ENCODE measurements around the gene JPH4.

JPH4 gene

GRCh38 chr14:23580152-23580926, 1.7 kb upstream of the JPH4 start:
- TF ChIP-seq ESRRG (CRISPR knock-in tag; IDR thresholded peaks at IDR 0.05) (no peak), CREB5 (CRISPR knock-in tag; IDR thresholded peaks at IDR 0.05; ENCODE audit: low read depth) (no peak), CSRNP3 (CRISPR knock-in tag; IDR thresholded peaks at IDR 0.05) (no peak), ZC3H10 (CRISPR knock-in tag; IDR thresholded peaks at IDR 0.05) (no peak), BACH2 (CRISPR knock-in tag; IDR thresholded peaks at IDR 0.05; ENCODE audit: borderline replicate concordance) (no peak), PATZ1 (CRISPR knock-in tag; IDR thresholded peaks at IDR 0.05; ENCODE audit: borderline replicate concordance) (no peak)
- ATAC-seq, result no peak

GRCh38 chr14:23579739-23580138, 1.1 kb upstream of the JPH4 start:
- TF ChIP-seq TCF4 (CRISPR knock-in tag; IDR thresholded peaks at IDR 0.05; ENCODE audit: borderline replicate concordance), result no peak
- no peak for TF ChIP-seq PPARA (CRISPR knock-in tag; IDR thresholded peaks at IDR 0.05; ENCODE audit: borderline replicate concordance)
- TF ChIP-seq PATZ1 (CRISPR knock-in tag; IDR thresholded peaks at IDR 0.05; ENCODE audit: borderline replicate concordance), result no peak
- no peak for TF ChIP-seq BACH2 (CRISPR knock-in tag; IDR thresholded peaks at IDR 0.05; ENCODE audit: borderline replicate concordance)
- no peak for TF ChIP-seq TOX (CRISPR knock-in tag; IDR thresholded peaks at IDR 0.05; ENCODE audit: borderline replicate concordance)
- no peak for TF ChIP-seq CSDC2 (CRISPR knock-in tag; IDR thresholded peaks at IDR 0.05)
- no peak for TF ChIP-seq CREB5 (CRISPR knock-in tag; IDR thresholded peaks at IDR 0.05; ENCODE audit: low read depth)
- no peak for TF ChIP-seq ZNF565 (CRISPR knock-in tag; conservative IDR thresholded peaks at IDR 0.05; ENCODE audit: low read depth)
- no peak for TF ChIP-seq ZFP3 (CRISPR knock-in tag; IDR thresholded peaks at IDR 0.05)
- no peak for TF ChIP-seq POU6F1 (CRISPR knock-in tag; IDR thresholded peaks at IDR 0.05; ENCODE audit: borderline replicate concordance, low read depth)
- no peak for TF ChIP-seq ESRRG (CRISPR knock-in tag; IDR thresholded peaks at IDR 0.05)
- TF ChIP-seq RARB (CRISPR knock-in tag; IDR thresholded peaks at IDR 0.05), result no peak
- no peak for TF ChIP-seq GLIS3 (CRISPR knock-in tag; IDR thresholded peaks at IDR 0.05)
- TF ChIP-seq ISL1 (CRISPR knock-in tag; IDR thresholded peaks at IDR 0.05), result no peak
- TF ChIP-seq ZFP30 (CRISPR knock-in tag; IDR thresholded peaks at IDR 0.05), result no peak
- ATAC-seq, result no peak

GRCh38 chr14:23579311-23579630, 681 bp upstream of the JPH4 start:
- no peak for TF ChIP-seq ZFP3 (CRISPR knock-in tag; IDR thresholded peaks at IDR 0.05)
- no peak for TF ChIP-seq BACH2 (CRISPR knock-in tag; IDR thresholded peaks at IDR 0.05; ENCODE audit: borderline replicate concordance)
- no peak for TF ChIP-seq GLIS3 (CRISPR knock-in tag; IDR thresholded peaks at IDR 0.05)
- no peak for TF ChIP-seq RARB (CRISPR knock-in tag; IDR thresholded peaks at IDR 0.05)
- TF ChIP-seq PPARA (CRISPR knock-in tag; IDR thresholded peaks at IDR 0.05; ENCODE audit: borderline replicate concordance), result no peak
- ATAC-seq, result no peak
